ENCODE results near the gene TBC1D22A. TPM values are rescaled to one million over a fixed set of nuclear protein-coding genes. Genes with fewer than 3 reads are reported as not detected.
A peak's percentile ranks its signal among the peaks of the same experiment; 100 is the strongest.

The TBC1D22A gene
- total and polyA plus RNA-seq, 2 donors (not counting 3 experiments of a cell fraction or from before 2014, with no cell fraction given), result 26.1 to 32.4 TPM

DNA sequence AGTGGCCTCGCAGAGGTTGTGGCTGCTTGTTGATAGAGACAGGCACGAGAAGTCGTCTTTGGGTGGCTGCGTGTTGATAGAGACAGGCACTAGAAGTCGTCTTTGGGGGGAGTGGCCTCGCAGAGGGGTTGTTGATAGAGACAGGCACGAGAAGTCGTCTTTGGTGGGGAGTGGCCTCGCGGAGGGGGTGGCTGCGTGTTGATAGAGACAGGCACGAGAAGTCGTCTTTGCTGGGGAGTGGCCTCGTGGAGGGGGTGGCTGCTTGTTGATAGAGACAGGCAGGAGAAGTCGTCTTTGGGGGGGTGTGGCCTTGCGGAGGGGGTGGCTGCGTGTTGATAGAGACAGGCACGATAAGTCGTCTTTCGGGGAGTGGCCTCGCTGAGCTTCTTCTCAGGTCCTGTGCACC is 328.8 kb downstream of the TBC1D22A start:
- Histone ChIP-seq H3K4me1 (ENCODE audit: control insufficient read depth, extremely low read depth, insufficient read depth, low read length) (peaks cover 8% of the 10 kb centered on the region), H2AFZ (ENCODE audit: low read depth, low read length) (peak overlapping the region; percentile 60), H3K4me3 (replicated peaks in 1 of 3; ENCODE audit: insufficient read depth in 1 of 3, low read depth in 1 of 3, low read length in 3 of 3) (peak overlapping the region; percentile 30 to 50 (median 45)), H3K9me3 (replicated peaks; ENCODE audit: control insufficient read depth, insufficient read depth, low read length) (no peaks in the 10 kb centered on the region), H3K27ac (ENCODE audit: insufficient read depth, low read depth, low read length) (no peak overlapping the region), H3K36me3 (ENCODE audit: control insufficient read depth in 2 of 2, extremely low read depth in 1 of 2, insufficient read depth in 2 of 2, low read length in 2 of 2) (no peaks in the 10 kb centered on the region), H3K79me2 (ENCODE audit: control insufficient read depth, insufficient read depth, low read length) (no peaks in the 10 kb centered on the region), H4K20me1 (replicated peaks; ENCODE audit: control insufficient read depth, extremely low read depth, insufficient read depth, low read length) (no peaks in the 10 kb centered on the region), H3K27me3 (ENCODE audit: control insufficient read depth in 2 of 2, insufficient read depth in 2 of 2, low read length in 2 of 2) (no peaks in the 10 kb centered on the region), H3K9ac (replicated peaks; ENCODE audit: extremely low read depth, insufficient read depth, low read length) (no peak overlapping the region), H3K4me2 (ENCODE audit: insufficient read depth, low read length) (peak overlapping the region; percentile 75), H3K9me1 (replicated peaks; ENCODE audit: control insufficient read depth, extremely low read depth, insufficient read depth, low read length) (no peaks in the 10 kb centered on the region)
- intact Hi-C loops (cut with micrococcal nuclease) (no loop called here), dilution Hi-C loops (cut with MboI; ENCODE audit: extremely low pct_ligation_motif_present, low sequenced_read_pairs) (no loop called here)
- no peak for DNase-seq (ENCODE audit: low read depth, low spot score)
- ChIA-PET POLR2A (no interaction called here), CTCF (no interaction called here)
- TF ChIP-seq FOS (IDR thresholded peaks at IDR 0.05; ENCODE audit: borderline replicate concordance, insufficient read depth, low read length) (no peak), JUN (IDR thresholded peaks at IDR 0.05; ENCODE audit: borderline replicate concordance, insufficient read depth, insufficient read length, low read depth) (no peak), MYC (IDR thresholded peaks at IDR 0.05; ENCODE audit: low read depth, low read length) (no peak), POLR2A (IDR thresholded peaks at IDR 0.05; ENCODE audit: low read depth, low read length) (no peak), POLR2AphosphoS5 (IDR thresholded peaks at IDR 0.05; ENCODE audit: insufficient read depth, low read depth, low read length) (no peak), GATA2 (IDR thresholded peaks at IDR 0.05; ENCODE audit: insufficient read depth, insufficient read length, low read depth, low read length) (no peak), EZH2 (IDR thresholded peaks at IDR 0.05; ENCODE audit: borderline replicate concordance, low read depth, low read length, severe bottlenecking) (no peak)
- TF ChIP-seq, protein P1, sequence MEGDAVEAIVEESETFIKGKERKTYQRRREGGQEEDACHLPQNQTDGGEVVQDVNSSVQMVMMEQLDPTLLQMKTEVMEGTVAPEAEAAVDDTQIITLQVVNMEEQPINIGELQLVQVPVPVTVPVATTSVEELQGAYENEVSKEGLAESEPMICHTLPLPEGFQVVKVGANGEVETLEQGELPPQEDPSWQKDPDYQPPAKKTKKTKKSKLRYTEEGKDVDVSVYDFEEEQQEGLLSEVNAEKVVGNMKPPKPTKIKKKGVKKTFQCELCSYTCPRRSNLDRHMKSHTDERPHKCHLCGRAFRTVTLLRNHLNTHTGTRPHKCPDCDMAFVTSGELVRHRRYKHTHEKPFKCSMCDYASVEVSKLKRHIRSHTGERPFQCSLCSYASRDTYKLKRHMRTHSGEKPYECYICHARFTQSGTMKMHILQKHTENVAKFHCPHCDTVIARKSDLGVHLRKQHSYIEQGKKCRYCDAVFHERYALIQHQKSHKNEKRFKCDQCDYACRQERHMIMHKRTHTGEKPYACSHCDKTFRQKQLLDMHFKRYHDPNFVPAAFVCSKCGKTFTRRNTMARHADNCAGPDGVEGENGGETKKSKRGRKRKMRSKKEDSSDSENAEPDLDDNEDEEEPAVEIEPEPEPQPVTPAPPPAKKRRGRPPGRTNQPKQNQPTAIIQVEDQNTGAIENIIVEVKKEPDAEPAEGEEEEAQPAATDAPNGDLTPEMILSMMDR (IDR thresholded peaks at IDR 0.05; ENCODE audit: extremely low read depth in 1 of 2, insufficient read depth in 1 of 2, low read depth in 1 of 2, low read length in 2 of 2), result no peak
- TF ChIP-seq, protein P2, sequence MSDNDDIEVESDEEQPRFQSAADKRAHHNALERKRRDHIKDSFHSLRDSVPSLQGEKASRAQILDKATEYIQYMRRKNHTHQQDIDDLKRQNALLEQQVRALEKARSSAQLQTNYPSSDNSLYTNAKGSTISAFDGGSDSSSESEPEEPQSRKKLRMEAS (IDR thresholded peaks at IDR 0.05; ENCODE audit: insufficient read depth, insufficient read length), result no peak
- FAIRE-seq, result no peak
- BruUV-seq (replicated peaks), result no TSS peak
